HFF-Myc (cell line): ENCODE data around the gene CHIC2.
"Not testable (repeated sequence)": the region's sequence is repeated elsewhere in the genome, so short reads cannot be mapped to it uniquely, and the experiment has no call there.

Experiments used
- DNase-seq: peaks from one replicate; pipeline ENCODE4 v3.0.0-alpha.2; 2011; ENCODE audit warnings: low read depth; ENCODE audit errors: extremely low read depth
- H3K4me3 ChIP-seq: replicated peaks from 2 replicates; pipeline ENCODE4 v1.5.1; 2011; ENCODE audit warnings: low read depth, mild to moderate bottlenecking, control low read depth, low read length
- TF ChIP-seq, protein P1 (sequence below): IDR thresholded peaks from 2 replicates; pipeline ENCODE4 v1.5.1; 2012; ENCODE audit warnings: mild to moderate bottlenecking, low read depth, low read length, control low read depth; ENCODE audit errors: missing control alignments

Gene CHIC2

DNA sequence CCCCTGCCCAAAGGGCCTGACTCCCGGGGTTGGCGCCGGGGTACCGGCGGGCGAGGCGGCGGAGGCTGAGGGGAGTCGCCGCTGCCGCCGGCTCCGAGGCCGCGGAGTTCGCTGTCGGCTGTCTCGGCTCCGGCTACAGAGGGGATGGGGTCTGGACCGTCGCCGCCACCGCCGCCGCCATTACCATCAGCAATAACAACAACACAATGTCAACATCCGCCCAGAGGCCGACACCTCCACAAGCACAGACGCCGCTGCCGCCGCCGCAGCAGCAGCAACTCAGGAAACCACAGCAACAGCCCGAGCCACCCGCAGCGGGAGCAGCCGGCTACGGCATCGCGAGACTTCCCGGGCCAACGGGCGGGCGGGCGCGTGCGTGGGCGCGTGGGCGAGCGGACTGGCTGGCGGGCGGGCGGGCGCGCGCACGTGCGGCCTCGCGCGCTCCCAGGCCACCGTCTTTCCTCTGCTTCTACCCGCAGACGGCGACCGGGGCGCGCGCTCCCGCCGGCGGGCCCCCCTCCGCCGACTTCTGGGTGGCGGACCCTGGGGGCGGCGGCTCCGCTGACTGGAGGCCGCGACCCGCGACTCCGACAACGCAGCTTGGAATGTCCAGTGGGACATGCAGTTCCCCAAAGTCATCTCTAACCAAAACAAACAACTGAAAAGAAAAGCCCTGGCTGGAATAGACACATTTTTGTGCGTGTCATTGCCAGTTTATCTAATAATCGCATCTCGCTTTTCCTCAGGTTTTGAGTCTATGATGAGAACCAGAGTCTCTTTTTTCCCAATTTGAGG lies at the start of gene CHIC2:
Gene CHIC2 (minus strand): TSS at position 289 of the 795 bp plus-strand sequence. CDS start 305 bp downstream, outside the sequence.
- peak; percentile 72 for DNase-seq
- peak within 1 kb of the TSS; percentile 95 for H3K4me3 ChIP-seq
- TF ChIP-seq, protein P1, sequence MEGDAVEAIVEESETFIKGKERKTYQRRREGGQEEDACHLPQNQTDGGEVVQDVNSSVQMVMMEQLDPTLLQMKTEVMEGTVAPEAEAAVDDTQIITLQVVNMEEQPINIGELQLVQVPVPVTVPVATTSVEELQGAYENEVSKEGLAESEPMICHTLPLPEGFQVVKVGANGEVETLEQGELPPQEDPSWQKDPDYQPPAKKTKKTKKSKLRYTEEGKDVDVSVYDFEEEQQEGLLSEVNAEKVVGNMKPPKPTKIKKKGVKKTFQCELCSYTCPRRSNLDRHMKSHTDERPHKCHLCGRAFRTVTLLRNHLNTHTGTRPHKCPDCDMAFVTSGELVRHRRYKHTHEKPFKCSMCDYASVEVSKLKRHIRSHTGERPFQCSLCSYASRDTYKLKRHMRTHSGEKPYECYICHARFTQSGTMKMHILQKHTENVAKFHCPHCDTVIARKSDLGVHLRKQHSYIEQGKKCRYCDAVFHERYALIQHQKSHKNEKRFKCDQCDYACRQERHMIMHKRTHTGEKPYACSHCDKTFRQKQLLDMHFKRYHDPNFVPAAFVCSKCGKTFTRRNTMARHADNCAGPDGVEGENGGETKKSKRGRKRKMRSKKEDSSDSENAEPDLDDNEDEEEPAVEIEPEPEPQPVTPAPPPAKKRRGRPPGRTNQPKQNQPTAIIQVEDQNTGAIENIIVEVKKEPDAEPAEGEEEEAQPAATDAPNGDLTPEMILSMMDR = no peak

DNA sequence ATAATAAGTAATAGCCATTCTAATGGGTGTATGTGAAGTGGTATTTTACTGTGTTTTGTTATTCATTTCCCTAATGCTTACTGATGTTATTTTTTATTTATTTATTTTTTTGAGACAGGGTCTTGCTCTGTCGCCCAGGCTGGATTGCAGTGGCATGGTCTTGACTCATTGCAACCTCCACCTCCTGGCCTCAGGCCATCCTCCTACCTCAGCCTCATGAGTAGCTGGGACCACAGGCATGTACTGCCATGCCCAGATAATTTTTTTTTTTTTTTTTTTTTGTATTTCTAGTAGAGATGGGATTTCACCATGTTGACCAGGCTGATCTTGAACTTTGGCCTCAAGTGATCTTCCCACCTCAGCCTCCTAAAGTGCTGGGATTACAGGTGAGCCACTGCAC lies 48.8 kb upstream of the CHIC2 start:
- not testable (repeated sequence) for H3K4me3 ChIP-seq, DNase-seq

DNA sequence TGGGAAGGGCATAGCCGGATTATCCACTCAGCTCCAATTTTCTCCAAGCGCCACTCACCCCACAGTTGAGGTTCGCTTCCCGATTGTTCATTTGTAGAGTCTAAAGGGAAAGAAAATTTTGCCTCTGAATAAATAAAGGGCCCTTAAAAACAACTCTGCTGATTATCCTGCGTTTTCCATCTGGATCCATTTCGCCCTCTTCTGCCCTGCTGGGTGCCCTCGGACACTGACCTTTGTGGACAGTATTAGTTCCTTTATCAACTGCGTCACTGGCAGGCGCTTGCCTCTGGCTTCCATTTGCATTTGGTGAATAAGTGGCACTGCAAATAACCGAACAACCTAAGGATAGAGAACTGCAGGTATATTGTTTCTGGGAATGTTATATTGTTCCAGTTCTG lies 45.6 kb upstream of the CHIC2 start:
- H3K4me3 ChIP-seq = no peak overlapping the region
- DNase-seq = no peak
- TF ChIP-seq, protein P1 = no peak

DNA sequence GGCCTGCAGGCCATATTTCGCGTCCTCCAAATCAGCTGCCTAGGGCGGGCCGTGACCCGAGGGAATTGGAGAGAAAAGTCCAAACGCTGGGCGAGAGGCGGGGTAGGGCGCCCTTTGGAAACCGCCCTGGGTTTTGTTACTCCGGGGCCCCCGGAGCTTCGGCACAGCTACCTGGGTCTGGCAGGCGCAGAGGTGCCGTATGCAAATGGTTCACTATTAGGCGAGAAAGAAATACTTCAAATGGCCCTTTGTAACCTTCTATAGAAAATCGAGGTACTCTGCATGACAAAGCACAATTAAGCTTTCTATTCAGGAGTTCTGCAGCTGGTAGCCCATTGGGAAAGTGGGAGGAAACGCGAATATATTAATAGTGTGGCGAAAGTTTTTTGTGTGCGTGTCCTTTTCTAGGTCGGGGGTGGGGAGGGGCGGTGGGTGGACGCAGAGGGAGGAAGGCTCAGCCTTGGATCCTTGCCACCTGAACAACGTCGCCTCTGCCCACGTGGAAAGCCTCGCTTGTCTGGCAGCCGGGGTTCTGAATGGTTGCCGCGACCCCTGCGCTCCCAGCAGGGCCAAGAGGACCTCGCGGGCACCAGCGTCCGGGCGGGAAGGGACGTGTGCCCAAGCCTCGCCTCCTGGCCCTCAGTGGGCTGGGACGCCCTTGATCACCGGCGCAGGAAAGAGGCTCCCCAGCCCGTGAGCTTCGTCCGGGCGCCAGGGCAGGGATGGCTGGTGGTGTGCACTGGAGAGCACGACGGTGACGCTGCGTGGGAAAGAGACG lies 45.0 kb upstream of the CHIC2 start:
- H3K4me3 ChIP-seq = no peak overlapping the region

DNA sequence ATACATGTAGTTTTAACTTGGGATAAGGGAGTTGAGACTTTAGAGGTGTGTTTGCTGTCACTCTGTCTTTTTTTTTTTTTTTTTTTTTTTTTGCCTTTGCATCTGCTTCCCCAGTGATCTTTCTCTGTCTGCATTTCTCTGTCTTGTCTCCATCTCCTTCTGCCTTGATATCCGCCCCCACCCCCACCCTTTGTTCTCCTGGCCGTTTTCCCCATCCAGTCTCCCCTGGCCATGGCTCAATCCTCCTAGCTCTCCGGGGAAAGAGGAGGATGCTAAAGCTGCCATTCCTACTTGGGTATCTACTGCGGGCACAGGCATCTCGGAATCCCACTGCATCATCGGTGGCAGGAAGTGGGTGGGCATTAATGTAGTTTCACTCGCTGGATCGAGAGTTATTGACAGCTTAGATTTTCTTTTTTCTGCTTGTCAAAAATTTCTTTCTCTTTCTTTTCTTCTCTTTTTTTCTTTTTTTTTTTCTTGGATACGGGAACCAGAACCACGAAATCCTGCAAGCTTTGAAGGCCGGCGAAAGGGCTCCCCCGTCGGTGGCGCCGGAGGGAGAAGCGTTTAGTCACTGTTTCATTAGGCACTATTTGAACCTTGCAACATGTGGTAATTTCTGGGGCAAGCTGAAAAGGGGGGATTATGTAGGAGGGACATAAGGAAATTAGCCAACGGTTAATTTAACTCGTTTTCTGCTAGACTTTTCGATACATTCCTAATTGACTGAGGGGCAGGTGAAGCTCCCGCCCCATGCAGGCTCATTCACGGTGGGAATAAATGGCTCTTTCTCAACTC lies 43.7 kb upstream of the CHIC2 start:
- H3K4me3 ChIP-seq = no peak overlapping the region
- TF ChIP-seq, protein P1 = peak; percentile 9
- DNase-seq = no peak

More for the DNA sequence above, 45.0 kb upstream of the CHIC2 start:
- TF ChIP-seq, protein P1 = no peak
- no peak for DNase-seq

DNA sequence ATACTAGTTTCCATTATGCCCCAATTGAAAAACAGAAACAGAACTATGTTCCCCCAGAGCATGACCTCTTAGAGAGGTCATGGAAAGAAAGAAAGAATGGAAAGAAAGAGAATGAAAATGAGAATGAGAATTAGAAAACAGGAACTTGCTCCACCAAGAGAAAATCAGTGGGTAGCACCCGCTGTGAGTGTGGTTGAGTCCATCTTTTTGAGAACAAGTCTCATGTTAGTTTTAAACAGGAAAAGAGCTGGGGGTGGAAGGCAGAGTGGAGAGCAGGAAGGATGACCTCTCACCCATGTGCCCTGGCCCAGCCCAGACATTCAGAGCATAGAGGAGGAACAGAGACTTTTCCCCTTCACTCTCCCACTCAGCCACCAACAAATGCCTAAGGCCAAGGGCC lies 40.5 kb upstream of the CHIC2 start:
- TF ChIP-seq, protein P1 = no peak
- H3K4me3 ChIP-seq = no peak overlapping the region
- DNase-seq = no peak

DNA sequence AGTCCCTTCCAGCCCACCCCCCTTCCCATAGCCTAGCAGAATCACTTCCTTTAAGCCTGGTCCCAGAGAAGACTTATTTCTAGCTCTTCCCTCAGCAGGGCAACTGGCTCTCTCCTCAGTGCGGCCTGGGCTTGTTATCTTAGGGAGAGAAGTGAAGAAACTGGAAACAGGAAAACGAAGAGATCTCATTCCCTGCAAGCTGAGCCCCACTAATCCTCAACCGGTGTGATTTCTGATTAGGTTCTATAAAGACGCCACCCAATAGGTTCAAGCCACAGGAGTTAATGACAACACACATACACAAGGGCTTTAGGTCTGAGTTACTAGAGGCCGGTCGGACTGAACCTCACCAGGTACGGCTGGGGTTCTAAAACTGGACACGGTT lies 38.8 kb upstream of the CHIC2 start:
- no peak for DNase-seq
- H3K4me3 ChIP-seq = no peak overlapping the region
- TF ChIP-seq, protein P1 = no peak
